SJSA1 (cell line): Measurements from ENCODE around the gene TBCA. TPM values are rescaled to one million over a fixed set of nuclear protein-coding genes. Genes with fewer than 3 reads are reported as not detected.

ENCODE experiments used
- total RNA-seq: library from RNA; depleted of rRNA; stranded (reverse); fragments of >200 nt; shearing (Covaris generic); gene quantifications from 2 replicates; pipeline ENCODE4 v1.2.3, GENCODE V29; 2014; rRNA removed

Gene TBCA
- total RNA-seq, 1 experiment from 2014 or later: 167 TPM

Other genes with a start within 250 kb of the TBCA start
- gene OTP, start 137.6 kb downstream of the TBCA start, total RNA-seq: not detected in 2 replicates